ENCODE measurements around the gene HOMER1.
"Not testable (repeated sequence)": the region's sequence is repeated elsewhere in the genome, so short reads cannot be mapped to it uniquely, and the experiment has no call there.

GRCh38 chr5:79516331-79516730, 2.4 kb upstream of the HOMER1 start:
- not testable (repeated sequence) for TF ChIP-seq EZH2 (IDR thresholded peaks at IDR 0.05; ENCODE audit: borderline replicate concordance, low read length); CTCF (conservative IDR thresholded peaks at IDR 0.05 in 1 of 2, IDR thresholded peaks at IDR 0.05 in 1 of 2; ENCODE audit: extremely low read depth in 1 of 2, insufficient read depth in 1 of 2, low read depth in 1 of 2, low read length in 2 of 2)

Data from mammary epithelial cell (primary cell).